HepG2 (cell line): ENCODE results near the gene SLC7A4. TPM values are rescaled to one million over a fixed set of nuclear protein-coding genes. Genes with fewer than 3 reads are reported as not detected.

Experiments used
- BHLHE40 ChIP-seq: IDR thresholded peaks from 2 replicates; pipeline ENCODE4 v1.6.1; 2011; ENCODE audit warnings: low read length, improper control_type of control experiment
- BRCA1 ChIP-seq: sonication (generic); formaldehyde crosslinking; IDR thresholded peaks from 2 replicates; pipeline ENCODE4 v1.4.0; 2020; ENCODE audit warnings: missing genetic modification reagents
- BRD4 ChIP-seq: sonication (generic); formaldehyde crosslinking; IDR thresholded peaks from 2 replicates; pipeline ENCODE4 v1.4.0; 2020; ENCODE audit warnings: missing genetic modification reagents
- DR1 ChIP-seq: sonication (generic); formaldehyde crosslinking; IDR thresholded peaks from 2 replicates; pipeline ENCODE4 v1.8.0; 2021; ENCODE audit warnings: mild to moderate bottlenecking, missing genetic modification reagents, inconsistent platforms
- FOXA1 ChIP-seq, 2 experiments: fragments of 450-650 bp in 1 of 2; sonication (generic) in 1 of 2; formaldehyde crosslinking in 1 of 2; IDR thresholded peaks; 2 replicates each; pipeline versions ENCODE4 v1.4.0 to v1.6.1; 2016 to 2020; ENCODE audit warnings: missing genetic modification reagents in 1 of 2
- FOXC1 ChIP-seq: sonication (generic); formaldehyde crosslinking; IDR thresholded peaks from 2 replicates; pipeline ENCODE4 v1.8.0; 2022; ENCODE audit warnings: mild to moderate bottlenecking, missing genetic modification reagents, borderline replicate concordance
- IRF2 ChIP-seq: IDR thresholded peaks from 2 replicates; pipeline ENCODE4 v1.6.1; 2018; ENCODE audit warnings: missing genetic modification reagents, missing compliant biosample characterization
- KLF16 ChIP-seq, 2 experiments: sonication (generic) in 1 of 2; formaldehyde crosslinking in 1 of 2; IDR thresholded peaks; 2 replicates each; pipeline versions ENCODE4 v1.6.1 to v1.8.0; 2016 to 2023; ENCODE audit warnings: missing genetic modification reagents in 2 of 2, missing compliant biosample characterization in 1 of 2
- MED1 ChIP-seq: sonication (generic); formaldehyde crosslinking; IDR thresholded peaks from 2 replicates; pipeline ENCODE4 v1.4.0; 2020; ENCODE audit warnings: missing genetic modification reagents
- NCOR1 ChIP-seq: fragments of 200-600 bp; sonication (generic); IDR thresholded peaks from 2 replicates; pipeline ENCODE4 v1.7.0; 2017; ENCODE audit warnings: antibody characterized with exemption, low read length, borderline replicate concordance
- PATZ1 ChIP-seq: sonication (generic); formaldehyde crosslinking; IDR thresholded peaks from 2 replicates; pipeline ENCODE4 v1.4.0; 2020; ENCODE audit warnings: missing genetic modification reagents
- POGZ ChIP-seq: sonication (generic); formaldehyde crosslinking; IDR thresholded peaks from 2 replicates; pipeline ENCODE4 v1.4.0; 2020; ENCODE audit warnings: mild to moderate bottlenecking, missing genetic modification reagents
- POLR2AphosphoS2 ChIP-seq: IDR thresholded peaks from 2 replicates; pipeline ENCODE4 v1.6.1; 2011; ENCODE audit warnings: low read depth, low read length, improper control_type of control experiment
- ZBTB39 ChIP-seq: sonication (generic); formaldehyde crosslinking; IDR thresholded peaks from 2 replicates; pipeline ENCODE4 v1.5.0; 2020; ENCODE audit warnings: missing genetic modification reagents
- ZBTB8A ChIP-seq: sonication (generic); formaldehyde crosslinking; IDR thresholded peaks from 2 replicates; pipeline ENCODE4 v1.4.0; 2020; ENCODE audit warnings: mild to moderate bottlenecking, low read depth, missing genetic modification reagents, borderline replicate concordance
- ZNF235 ChIP-seq: sonication (generic); formaldehyde crosslinking; IDR thresholded peaks from 2 replicates; pipeline ENCODE4 v1.8.1; 2023; ENCODE audit warnings: mild to moderate bottlenecking, missing genetic modification reagents, borderline replicate concordance
- ZNF296 ChIP-seq: sonication (generic); formaldehyde crosslinking; conservative IDR thresholded peaks from 2 replicates; pipeline ENCODE4 v1.5.0; 2020; ENCODE audit warnings: mild to moderate bottlenecking, missing genetic modification reagents
- ZNF468 ChIP-seq: sonication (generic); formaldehyde crosslinking; IDR thresholded peaks from 2 replicates; pipeline ENCODE4 v1.8.0; 2022; ENCODE audit warnings: mild to moderate bottlenecking, moderate library complexity, missing genetic modification reagents
- ZNF501 ChIP-seq: sonication (generic); formaldehyde crosslinking; IDR thresholded peaks from 2 replicates; pipeline ENCODE4 v1.5.1; 2020; ENCODE audit warnings: mild to moderate bottlenecking, moderate library complexity, missing genetic modification reagents
- ZNF720 ChIP-seq: sonication (generic); formaldehyde crosslinking; IDR thresholded peaks from 2 replicates; pipeline ENCODE4 v1.4.0; 2020; ENCODE audit warnings: missing genetic modification reagents
- polyA plus RNA-seq, 8 experiments: library from polyadenylated mRNA; depleted of rRNA in 3 of 8; stranded (reverse) in 7 of 8; unstranded in 1 of 8; fragments of >200 nt; fragmentation: Illumina TruSeq in 4 of 8; extraction: Trizol in 4 of 8; gene quantifications; 2 replicates each; pipeline versions ENCODE4 v1.2.1 to v1.2.3, GENCODE V29; 2011 to 2016; ENCODE audit warnings: low read depth in 4 of 8, missing spikeins in 1 of 8, mixed read lengths in 1 of 8; ENCODE audit not compliant: insufficient read depth in 1 of 8
- total RNA-seq, 5 experiments: library from RNA; depleted of rRNA; stranded (reverse); fragments of >200 nt; fragmentation: Illumina TruSeq; extraction: Trizol; gene quantifications; 2 replicates each; pipeline ENCODE4 v1.2.3, GENCODE V29; 2016; ENCODE audit warnings: low read depth in 1 of 5
- TF ChIP-seq, protein P1 (sequence below): sonication (generic); formaldehyde crosslinking; IDR thresholded peaks from 2 replicates; pipeline ENCODE4 v1.8.0; 2022; ENCODE audit warnings: missing genetic modification reagents, low read depth, mild to moderate bottlenecking, borderline replicate concordance
- TF ChIP-seq, protein P2 (sequence below): sonication (generic); formaldehyde crosslinking; conservative IDR thresholded peaks from 2 replicates; pipeline ENCODE4 v1.4.0; 2020; ENCODE audit warnings: mild to moderate bottlenecking, missing genetic modification reagents, moderate library complexity

SLC7A4 gene
- total and polyA plus RNA-seq, 2 of the 13 experiments (the other 11 are each of a cell fraction or from before 2014, with no cell fraction given): not detected

- TF ChIP-seq IRF2 (CRISPR knock-in tag) (peak; percentile 67; the same call in 1 of the 2 replicates), BRCA1 (no peak), ZNF720 (CRISPR knock-in tag) (no peak), ZNF501 (peak; percentile 28; the same call in 1 of the 2 replicates), NCOR1 (no peak), KLF16 (CRISPR knock-in tag; IDR thresholded peaks at IDR 0.05) (0 out of 4 replicates have a peak, but pooled peaks of 1 of the 2 experiments have one; percentile 32), ZNF296 (CRISPR knock-in tag) (no peak; the same call in 1 of the 2 replicates), ZNF235 (CRISPR knock-in tag) (no peak), PATZ1 (CRISPR knock-in tag) (peak; percentile 80), ZNF468 (CRISPR knock-in tag) (no peak), DR1 (CRISPR knock-in tag) (peak; percentile 17; the same call in 1 of the 2 replicates), FOXC1 (CRISPR knock-in tag) (peak; percentile 57), POLR2AphosphoS2 (no peak), ZBTB8A (CRISPR knock-in tag) (no peak), MED1 (CRISPR knock-in tag) (peak; percentile 80), BHLHE40 (no peak), POGZ (CRISPR knock-in tag) (no peak; the same call in 1 of the 2 replicates), BRD4 (no peak), ZBTB39 (CRISPR knock-in tag) (peak; percentile 58; the same call in 1 of the 2 replicates), FOXA1 (IDR thresholded peaks at IDR 0.05) (no peak), FOXA1 (CRISPR knock-in tag; IDR thresholded peaks at IDR 0.05) (no peak)
- TF ChIP-seq, protein P1, sequence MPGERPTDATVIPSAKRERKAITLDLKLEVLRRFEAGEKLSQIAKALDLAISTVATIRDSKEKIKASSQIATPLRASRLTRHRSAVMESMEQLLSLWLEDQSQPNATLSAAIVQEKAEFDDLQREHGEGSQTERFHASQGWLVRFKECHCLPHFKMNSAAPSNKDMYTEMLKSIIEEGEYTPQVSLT (CRISPR knock-in tag): no peak
- TF ChIP-seq, protein P2, sequence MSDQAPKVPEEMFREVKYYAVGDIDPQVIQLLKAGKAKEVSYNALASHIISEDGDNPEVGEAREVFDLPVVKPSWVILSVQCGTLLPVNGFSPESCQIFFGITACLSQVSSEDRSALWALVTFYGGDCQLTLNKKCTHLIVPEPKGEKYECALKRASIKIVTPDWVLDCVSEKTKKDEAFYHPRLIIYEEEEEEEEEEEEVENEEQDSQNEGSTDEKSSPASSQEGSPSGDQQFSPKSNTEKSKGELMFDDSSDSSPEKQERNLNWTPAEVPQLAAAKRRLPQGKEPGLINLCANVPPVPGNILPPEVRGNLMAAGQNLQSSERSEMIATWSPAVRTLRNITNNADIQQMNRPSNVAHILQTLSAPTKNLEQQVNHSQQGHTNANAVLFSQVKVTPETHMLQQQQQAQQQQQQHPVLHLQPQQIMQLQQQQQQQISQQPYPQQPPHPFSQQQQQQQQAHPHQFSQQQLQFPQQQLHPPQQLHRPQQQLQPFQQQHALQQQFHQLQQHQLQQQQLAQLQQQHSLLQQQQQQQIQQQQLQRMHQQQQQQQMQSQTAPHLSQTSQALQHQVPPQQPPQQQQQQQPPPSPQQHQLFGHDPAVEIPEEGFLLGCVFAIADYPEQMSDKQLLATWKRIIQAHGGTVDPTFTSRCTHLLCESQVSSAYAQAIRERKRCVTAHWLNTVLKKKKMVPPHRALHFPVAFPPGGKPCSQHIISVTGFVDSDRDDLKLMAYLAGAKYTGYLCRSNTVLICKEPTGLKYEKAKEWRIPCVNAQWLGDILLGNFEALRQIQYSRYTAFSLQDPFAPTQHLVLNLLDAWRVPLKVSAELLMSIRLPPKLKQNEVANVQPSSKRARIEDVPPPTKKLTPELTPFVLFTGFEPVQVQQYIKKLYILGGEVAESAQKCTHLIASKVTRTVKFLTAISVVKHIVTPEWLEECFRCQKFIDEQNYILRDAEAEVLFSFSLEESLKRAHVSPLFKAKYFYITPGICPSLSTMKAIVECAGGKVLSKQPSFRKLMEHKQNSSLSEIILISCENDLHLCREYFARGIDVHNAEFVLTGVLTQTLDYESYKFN (CRISPR knock-in tag): peak; percentile 88
These were observed 52.4 kb downstream of the SLC7A4 start (continued) for GRCh38 chr22:20979940-20980453.
